ENCODE measurements around the gene GSE1.

Gene GSE1

GRCh38 chr16:85704900-85705846 lies 92.1 kb downstream of the GSE1 start:
- no peak for TF ChIP-seq CTCF (conservative IDR thresholded peaks at IDR 0.05)
- no peak overlapping the region for H3K27ac ChIP-seq

GRCh38 chr16:85706449-85707034 lies 93.4 kb downstream of the GSE1 start:
- H3K27ac ChIP-seq: no peak overlapping the region
- TF ChIP-seq ZFX (IDR thresholded peaks at IDR 0.05) (no peak), CTCF (conservative IDR thresholded peaks at IDR 0.05) (no peak)

GRCh38 chr16:85707528-85708095 lies 94.5 kb downstream of the GSE1 start:
- H3K27ac ChIP-seq: no peak overlapping the region
- no peak for TF ChIP-seq ZFX (IDR thresholded peaks at IDR 0.05)
- TF ChIP-seq CTCF (conservative IDR thresholded peaks at IDR 0.05): no peak

GRCh38 chr16:85708338-85708737 lies 95.2 kb downstream of the GSE1 start:
- no peak for TF ChIP-seq ZFX (IDR thresholded peaks at IDR 0.05)
- TF ChIP-seq CTCF (conservative IDR thresholded peaks at IDR 0.05): no peak
- no peak overlapping the region for H3K27ac ChIP-seq

- no peak for TF ChIP-seq ZFX (IDR thresholded peaks at IDR 0.05)
- no peak for TF ChIP-seq CTCF (conservative IDR thresholded peaks at IDR 0.05)
- H3K27ac ChIP-seq: no peak overlapping the region
Measured at GRCh38 chr16:85709766-85710585, 96.9 kb downstream of the GSE1 start.

- no peak for TF ChIP-seq CTCF (conservative IDR thresholded peaks at IDR 0.05)
- TF ChIP-seq ZFX (IDR thresholded peaks at IDR 0.05): no peak
- no peak overlapping the region for H3K27ac ChIP-seq
Measured at GRCh38 chr16:85710732-85711131, 97.6 kb downstream of the GSE1 start.

All from C4-2B (cell line).